ENCODE data around the gene IFIT3. TPM values are rescaled to one million over a fixed set of nuclear protein-coding genes. Genes with fewer than 3 reads are reported as not detected.

The IFIT3 gene
- total and polyA plus RNA-seq, 2 donors (not counting 1 experiment from before 2014, with no cell fraction given): 1.5 to 4.2 TPM

DNA sequence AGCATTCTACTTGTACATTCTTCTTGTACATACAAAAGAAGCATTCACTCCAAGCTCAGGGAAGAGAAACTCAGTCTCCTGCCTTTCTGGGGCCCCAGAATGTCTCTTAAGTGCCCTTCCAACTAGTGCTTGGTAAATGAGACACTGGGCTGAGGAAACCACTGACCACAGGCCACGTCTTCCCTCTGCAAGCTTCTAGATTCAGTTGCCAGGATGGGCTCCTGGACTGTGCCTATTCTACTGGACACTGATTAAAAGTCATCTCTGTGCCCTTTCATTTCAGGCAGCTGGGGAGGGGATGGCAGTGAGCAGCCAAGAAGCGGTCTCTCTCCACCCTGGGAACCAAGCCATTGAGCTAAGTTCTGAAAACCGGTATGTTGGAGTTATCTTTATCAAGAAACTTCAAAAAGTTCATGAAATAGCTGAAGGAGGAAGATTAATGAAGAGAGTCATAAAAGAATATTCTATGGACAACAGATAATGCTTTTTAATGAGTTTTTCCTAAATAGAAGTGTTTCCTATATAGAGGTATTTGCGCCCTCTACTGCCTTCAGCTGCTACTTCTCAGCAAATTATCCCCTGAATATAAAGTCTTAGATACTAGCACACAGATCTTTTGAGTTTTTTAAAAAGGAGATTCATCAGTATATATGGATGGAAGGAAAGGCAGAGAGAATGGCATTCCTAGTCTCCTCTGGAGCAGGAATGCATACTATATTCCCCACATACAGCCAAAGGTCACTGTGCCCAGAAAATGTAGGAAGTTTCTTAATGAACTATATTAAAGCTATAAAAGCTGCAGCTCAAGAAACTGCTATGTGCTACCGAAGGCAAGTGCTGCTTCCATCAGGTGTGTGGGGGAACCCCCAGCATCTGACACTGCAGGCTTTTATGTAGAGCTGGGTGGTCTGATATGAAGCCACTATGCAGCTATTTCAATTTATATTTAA is 41.6 kb downstream of the IFIT3 start:
- peaks cover 8% of the 10 kb centered on the region for H3K4me1 Mint-ChIP-seq
- no peak overlapping the region for H3K4me3 Mint-ChIP-seq
- Histone ChIP-seq H3K4me3 (ENCODE audit: control extremely low read depth in 1 of 5, extremely low read depth in 1 of 5, insufficient read depth in 1 of 5, low read depth in 2 of 5, low read length in 4 of 5) (no peak overlapping the region), H3K4me2 (replicated peaks; ENCODE audit: low read depth, low read length, poor library complexity, severe bottlenecking) (no peak overlapping the region), H3K79me2 (ENCODE audit: control insufficient read depth, insufficient read depth, low read length) (no peaks in the 10 kb centered on the region), H3K27ac (ENCODE audit: low read length in 2 of 2) (no peak overlapping the region), H2AFZ (ENCODE audit: insufficient read depth, low read depth, low read length, poor library complexity, severe bottlenecking) (no peak overlapping the region), H3K36me3 (replicated peaks in 1 of 2; ENCODE audit: control extremely low read depth in 1 of 2, control insufficient read depth in 1 of 2, extremely low read depth in 1 of 2, insufficient read depth in 2 of 2, low read length in 1 of 2) (no peaks in the 10 kb centered on the region), H3K4me1 (ENCODE audit: control insufficient read depth in 2 of 2, insufficient read depth in 2 of 2, low read length in 2 of 2) (peaks cover 0 to 3% of the 10 kb centered on the region in 2 donors), H3K9me3 (ENCODE audit: control extremely low read depth in 1 of 3, control insufficient read depth in 2 of 3, insufficient read depth in 1 of 3, low read length in 2 of 3) (no peaks in the 10 kb centered on the region), H3K27me3 (replicated peaks in 1 of 4; ENCODE audit: control extremely low read depth in 1 of 4, control insufficient read depth in 3 of 4, insufficient read depth in 4 of 4, low read length in 3 of 4) (no peaks in the 10 kb centered on the region), H4K20me1 (ENCODE audit: control insufficient read depth, insufficient read depth, low read length, poor library complexity, severe bottlenecking) (no peaks in the 10 kb centered on the region), H3K9ac (ENCODE audit: low read length) (no peak overlapping the region)
- ATAC-seq (ENCODE audit: low read depth): no peak
- WGBS (ENCODE audit: insufficient coverage): 64% methylated on average over 3 of the region's 5 CpGs
- POLR2A ChIA-PET: no interaction called here
- no peaks in the 10 kb centered on the region for H3K9me3 Mint-ChIP-seq (ENCODE audit: insufficient read depth)
- peak; percentile 63 for TF ChIP-seq CTCF (IDR thresholded peaks at IDR 0.05)
- TF ChIP-seq EZH2 (IDR thresholded peaks at IDR 0.05; ENCODE audit: borderline replicate concordance, insufficient read depth, low read depth, low read length, poor library complexity, severe bottlenecking): no peak
- H3K27ac Mint-ChIP-seq: no peak overlapping the region
- peaks cover 3% of the 10 kb centered on the region for H3K27me3 Mint-ChIP-seq
- DNase-seq: peak; percentile 38
- CTCF ChIA-PET: interaction anchor here (0.6 to 3.5 kb wide), 38 partner anchors 10 to 1344 kb away, joined by 3 to 34 read pairs (median 5); partner anchors contain the start of genes IFIT1, IFIT2, IFIT3 and IFIT5
- intact Hi-C loops (cut with micrococcal nuclease): no loop called here

GRCh38 chr10:89371079-89371478 is 43.3 kb downstream of the IFIT3 start:
- Histone ChIP-seq H2AFZ (ENCODE audit: insufficient read depth, low read depth, low read length, poor library complexity, severe bottlenecking) (no peak overlapping the region), H3K4me2 (replicated peaks; ENCODE audit: low read depth, low read length, poor library complexity, severe bottlenecking) (no peak overlapping the region)

More at GRCh38 chr10:89371079-89371478, 43.3 kb downstream of the IFIT3 start:
- Histone ChIP-seq H3K27me3 (replicated peaks in 1 of 4; ENCODE audit: control extremely low read depth in 1 of 4, control insufficient read depth in 3 of 4, insufficient read depth in 4 of 4, low read length in 3 of 4) (no peaks in the 10 kb centered on the region), H4K20me1 (ENCODE audit: control insufficient read depth, insufficient read depth, low read length, poor library complexity, severe bottlenecking) (no peaks in the 10 kb centered on the region), H3K36me3 (replicated peaks in 1 of 2; ENCODE audit: control extremely low read depth in 1 of 2, control insufficient read depth in 1 of 2, extremely low read depth in 1 of 2, insufficient read depth in 2 of 2, low read length in 1 of 2) (no peaks in the 10 kb centered on the region), H3K4me1 (ENCODE audit: control insufficient read depth in 2 of 2, insufficient read depth in 2 of 2, low read length in 2 of 2) (no peaks in the 10 kb centered on the region), H3K9me3 (ENCODE audit: control extremely low read depth in 1 of 3, control insufficient read depth in 2 of 3, insufficient read depth in 1 of 3, low read length in 2 of 3) (no peaks in the 10 kb centered on the region), H3K9ac (ENCODE audit: low read length) (no peak overlapping the region), H3K79me2 (ENCODE audit: control insufficient read depth, insufficient read depth, low read length) (no peaks in the 10 kb centered on the region), H3K27ac (ENCODE audit: low read length in 2 of 2) (no peak overlapping the region), H3K4me3 (ENCODE audit: control extremely low read depth in 1 of 5, extremely low read depth in 1 of 5, insufficient read depth in 1 of 5, low read depth in 2 of 5, low read length in 4 of 5) (no peak overlapping the region)
- intact Hi-C loops (cut with micrococcal nuclease): no loop called here
- POLR2A ChIA-PET: no interaction called here
- peaks cover 3% of the 10 kb centered on the region for H3K27me3 Mint-ChIP-seq
- H3K4me1 Mint-ChIP-seq: peaks cover 4% of the 10 kb centered on the region
- CTCF ChIA-PET: interaction anchor here (2.4 kb wide), 1 partner anchor 57 kb away, joined by 5 read pairs; no protein-coding TSS in a partner anchor
- ATAC-seq (ENCODE audit: low read depth) (no peak), DNase-seq (no peak)
- no peak overlapping the region for H3K4me3 Mint-ChIP-seq
- TF ChIP-seq EZH2 (IDR thresholded peaks at IDR 0.05; ENCODE audit: borderline replicate concordance, insufficient read depth, low read depth, low read length, poor library complexity, severe bottlenecking): no peak
- no peak for TF ChIP-seq CTCF (IDR thresholded peaks at IDR 0.05)
- no peak overlapping the region for H3K27ac Mint-ChIP-seq
- H3K9me3 Mint-ChIP-seq (ENCODE audit: insufficient read depth): no peaks in the 10 kb centered on the region
